ENCODE data around the gene WNK2. TPM values are rescaled to one million over a fixed set of nuclear protein-coding genes. Genes with fewer than 3 reads are reported as not detected.
"Not testable (repeated sequence)": the region's sequence is repeated elsewhere in the genome, so short reads cannot be mapped to it uniquely, and the experiment has no call there.

Gene WNK2
- total RNA-seq, 2 donors from 2014 or later, result not detected

DNA sequence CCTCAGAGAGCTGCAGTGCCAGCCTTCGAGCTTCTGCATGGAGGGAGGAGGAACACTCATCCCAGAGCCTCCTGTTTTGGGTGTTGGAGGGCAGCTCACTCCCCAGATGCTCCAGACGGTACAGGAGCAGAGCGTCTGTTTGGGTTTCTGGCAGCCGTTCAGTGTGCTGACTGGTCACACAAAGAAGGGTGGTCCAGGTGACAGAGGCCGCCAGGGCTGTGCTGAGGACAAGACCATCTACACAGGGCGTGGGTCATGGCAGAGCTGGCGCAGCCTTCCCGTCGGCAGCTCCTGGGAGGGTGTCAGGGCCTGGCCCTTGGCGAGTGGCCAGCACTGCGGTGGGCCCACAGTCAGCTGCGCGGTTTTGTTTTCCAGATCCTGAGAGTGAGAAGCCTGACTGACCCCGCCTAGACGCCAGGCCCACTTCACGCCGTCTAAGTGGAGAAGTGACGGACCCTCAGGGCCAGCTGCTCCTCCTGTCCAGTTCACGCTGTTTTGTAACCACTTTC lies 136.1 kb downstream of the WNK2 start:
- ATAC-seq (no peak), DNase-seq (no peak)
- H3K9me3 ChIP-seq (ENCODE audit: control insufficient read depth, low read length, poor library complexity, severe bottlenecking), result no peaks in the 10 kb centered on the region
- Mint-ChIP-seq H3K27ac (no peak overlapping the region), H3K36me3 (ENCODE audit: low read depth) (peaks cover 2% of the 10 kb centered on the region), H3K4me3 (no peak overlapping the region), H3K4me1 (peaks cover 13% of the 10 kb centered on the region), H3K27me3 (peaks cover 35% of the 10 kb centered on the region)

DNA sequence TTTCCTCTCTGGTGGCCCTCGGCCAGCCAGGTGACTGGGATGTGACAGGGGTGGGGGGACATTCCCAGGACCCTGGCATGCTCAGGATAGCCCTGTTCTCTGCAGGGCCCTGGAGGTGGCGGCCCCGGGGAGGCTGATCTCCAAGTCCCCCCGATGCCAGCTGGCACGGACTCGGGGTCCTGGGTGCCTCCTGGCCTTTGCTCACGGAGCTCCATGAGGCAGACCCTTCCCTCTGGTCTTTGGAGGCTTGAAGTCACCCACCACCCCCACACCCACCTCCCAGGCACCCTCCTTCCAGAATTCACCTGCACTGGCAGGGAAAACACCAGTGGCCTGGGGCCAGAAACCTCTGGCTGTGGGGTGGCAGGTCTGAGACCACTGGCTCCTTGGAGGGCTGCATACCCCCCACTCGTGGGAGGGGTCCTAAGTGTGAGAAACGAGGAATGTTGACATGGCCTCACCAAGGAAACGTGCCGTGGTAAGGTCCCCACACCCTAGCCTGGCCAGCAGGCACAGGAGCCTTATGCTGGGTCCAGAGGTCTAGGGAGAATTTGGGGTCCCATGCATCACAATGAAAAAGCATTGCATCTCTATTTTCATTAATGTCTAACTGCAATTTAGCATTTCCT lies 136.8 kb downstream of the WNK2 start:
- Mint-ChIP-seq H3K27ac (no peak overlapping the region), H3K4me1 (peaks cover 14% of the 10 kb centered on the region), H3K27me3 (peaks cover 34% of the 10 kb centered on the region), H3K36me3 (ENCODE audit: low read depth) (peaks cover 2% of the 10 kb centered on the region), H3K4me3 (no peak overlapping the region)
- no peak for ATAC-seq
- H3K9me3 ChIP-seq (ENCODE audit: control insufficient read depth, low read length, poor library complexity, severe bottlenecking), result no peaks in the 10 kb centered on the region
- no peak for DNase-seq

DNA sequence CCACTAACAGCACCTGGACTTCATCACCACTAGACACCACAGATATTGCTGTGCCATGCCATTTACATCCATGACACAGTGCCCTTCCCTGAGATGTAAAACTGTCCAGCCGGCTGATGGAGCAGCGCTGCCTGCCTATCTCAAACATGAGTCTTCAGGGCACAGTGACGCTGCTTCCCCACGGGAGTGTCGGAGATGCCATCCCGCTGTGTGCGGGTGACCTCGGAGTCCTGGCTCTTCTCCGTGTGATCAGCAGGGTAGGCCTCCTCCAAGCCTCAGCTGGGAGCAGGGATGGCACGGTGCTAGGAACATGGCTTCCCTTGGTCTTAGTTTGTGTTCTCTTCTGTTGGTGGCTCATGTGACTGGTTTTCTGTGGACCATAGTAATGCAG lies 137.3 kb downstream of the WNK2 start:
- peaks cover 2% of the 10 kb centered on the region for H3K36me3 Mint-ChIP-seq (ENCODE audit: low read depth)
- no peak overlapping the region for H3K4me3 Mint-ChIP-seq
- no peak for DNase-seq
- H3K9me3 ChIP-seq (ENCODE audit: control insufficient read depth, low read length, poor library complexity, severe bottlenecking), result no peaks in the 10 kb centered on the region
- no peak for ATAC-seq
- no peak overlapping the region for H3K27ac Mint-ChIP-seq
- peaks cover 12% of the 10 kb centered on the region for H3K4me1 Mint-ChIP-seq
- H3K27me3 Mint-ChIP-seq, result peaks cover 29% of the 10 kb centered on the region

DNA sequence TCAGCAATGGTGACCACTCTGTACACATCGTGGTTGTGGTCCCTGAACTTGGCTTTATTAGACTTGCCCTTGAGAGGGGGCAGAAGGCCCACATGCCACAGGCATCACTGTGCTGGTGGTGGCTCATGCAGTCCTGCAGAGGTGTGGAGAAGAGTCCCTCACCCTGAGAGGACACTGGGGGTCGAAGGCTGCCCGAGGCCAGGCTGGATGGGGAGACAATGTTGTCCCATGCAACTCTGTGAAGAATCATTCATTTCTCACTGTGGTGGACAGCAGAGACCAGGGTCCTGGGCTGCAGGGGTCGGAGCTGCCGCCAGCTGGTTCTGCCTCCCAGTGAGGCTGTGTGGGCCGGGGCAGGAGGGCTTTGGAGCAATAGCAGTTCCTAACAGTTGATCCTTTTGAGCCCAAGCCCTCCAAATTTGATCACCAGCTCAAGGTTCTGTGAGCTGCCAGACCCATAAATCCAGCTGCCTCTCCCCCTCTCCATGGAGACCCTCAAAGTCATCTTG lies 139.6 kb downstream of the WNK2 start:
- peaks cover 20% of the 10 kb centered on the region for H3K27me3 Mint-ChIP-seq
- DNase-seq; H3K36me3 Mint-ChIP-seq (ENCODE audit: low read depth); ATAC-seq; H3K9me3 ChIP-seq (ENCODE audit: control insufficient read depth, low read length, poor library complexity, severe bottlenecking); H3K27ac Mint-ChIP-seq; H3K4me1 Mint-ChIP-seq; H3K4me3 Mint-ChIP-seq: not testable (repeated sequence)

DNA sequence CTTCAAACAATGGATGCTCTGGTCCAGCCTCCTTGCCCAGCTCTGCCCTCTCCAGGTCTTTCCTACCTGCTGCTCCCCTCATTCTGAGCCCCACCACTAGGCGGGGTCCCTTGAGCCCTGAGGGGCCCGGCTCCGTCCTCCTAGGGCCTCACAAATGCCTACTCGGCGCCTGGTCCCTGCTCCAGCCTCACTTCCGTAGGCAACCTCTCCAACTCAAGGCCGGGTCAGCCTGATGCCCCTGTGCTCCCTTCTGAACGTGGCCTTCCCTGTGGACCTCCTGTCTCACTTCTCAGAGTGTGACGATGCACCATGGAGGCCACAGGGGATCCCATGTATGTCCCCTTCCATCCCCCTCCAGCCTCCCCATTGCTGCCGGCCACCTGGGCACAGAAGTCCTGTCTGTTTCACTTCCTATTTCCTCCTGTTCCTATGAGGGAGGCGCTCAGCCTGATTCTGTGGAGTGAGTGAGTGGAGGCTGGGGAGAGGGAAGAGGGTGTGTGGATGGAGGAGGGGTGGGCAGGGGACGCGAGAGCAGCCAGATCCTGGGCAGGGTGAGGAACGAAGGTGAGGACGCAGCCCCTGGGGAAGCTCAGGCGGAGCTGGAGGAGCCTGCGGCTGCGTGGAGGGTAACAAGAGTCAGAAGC lies 140.4 kb downstream of the WNK2 start:
- Mint-ChIP-seq H3K4me3 (no peak overlapping the region), H3K36me3 (ENCODE audit: low read depth) (peaks cover 2% of the 10 kb centered on the region), H3K27ac (no peak overlapping the region), H3K4me1 (peaks cover 5% of the 10 kb centered on the region), H3K27me3 (peaks cover 20% of the 10 kb centered on the region)
- no peak for ATAC-seq
- no peak for DNase-seq
- H3K9me3 ChIP-seq (ENCODE audit: control insufficient read depth, low read length, poor library complexity, severe bottlenecking), result no peaks in the 10 kb centered on the region

DNA sequence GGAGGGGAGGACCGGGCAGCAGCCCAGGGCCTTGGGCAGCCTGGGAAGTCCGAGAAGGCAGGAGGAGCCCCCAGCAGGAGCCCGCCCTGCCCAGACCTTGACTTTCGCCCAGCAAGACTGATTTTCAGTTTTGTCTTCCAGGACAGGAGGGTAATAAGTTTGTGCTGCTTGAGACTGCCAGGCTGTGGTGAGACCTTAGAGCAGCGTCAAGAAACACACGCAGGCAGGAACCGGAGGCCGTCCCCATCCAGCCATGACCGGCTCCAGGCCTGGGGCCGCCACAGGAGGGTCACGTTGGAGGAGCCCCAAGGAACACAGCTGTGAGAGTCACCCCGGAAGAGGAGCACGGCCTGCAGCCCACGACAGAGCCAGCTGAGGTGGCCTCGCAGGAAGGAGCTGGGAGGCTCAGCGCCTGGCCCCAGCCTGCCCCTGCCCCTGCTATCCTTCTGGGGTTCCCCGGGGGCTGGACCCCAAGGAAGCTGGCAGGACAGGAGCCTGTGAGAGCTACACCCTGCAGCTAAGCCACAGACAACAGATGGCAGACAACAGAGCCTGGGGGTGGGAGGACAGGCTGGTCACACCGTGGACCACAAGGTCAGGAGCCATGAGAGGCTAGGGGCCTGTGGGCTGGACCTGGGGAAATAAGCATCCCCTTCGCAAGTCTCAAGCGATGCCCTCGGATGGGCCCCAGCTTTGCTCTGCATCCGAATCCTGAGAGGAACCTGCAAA lies 141.5 kb downstream of the WNK2 start:
- DNase-seq (no peak), ATAC-seq (no peak)
- Mint-ChIP-seq H3K4me1 (peaks cover 5% of the 10 kb centered on the region), H3K27me3 (peaks cover 20% of the 10 kb centered on the region), H3K4me3 (no peak overlapping the region), H3K36me3 (ENCODE audit: low read depth) (peaks cover 2% of the 10 kb centered on the region), H3K27ac (no peak overlapping the region)
- no peaks in the 10 kb centered on the region for H3K9me3 ChIP-seq (ENCODE audit: control insufficient read depth, low read length, poor library complexity, severe bottlenecking)

DNA sequence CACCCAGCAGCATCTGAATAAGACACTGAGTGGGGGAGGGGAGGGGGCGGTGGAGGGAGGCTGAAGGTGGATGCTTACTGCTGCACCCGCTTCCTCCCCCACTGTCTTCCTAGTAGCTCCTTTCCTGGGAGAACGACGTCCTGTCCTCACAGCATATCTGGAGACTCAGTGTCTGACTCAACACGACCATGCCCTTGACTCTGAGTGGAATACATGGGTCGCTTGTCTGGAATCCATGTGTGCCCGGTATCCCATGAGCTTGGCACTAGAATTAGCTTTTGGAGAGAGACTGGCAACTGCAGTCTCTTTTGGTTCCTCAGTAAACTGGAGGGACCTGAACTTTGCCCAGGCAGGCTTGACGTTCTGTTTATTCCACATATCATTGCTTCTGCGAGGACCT lies 142.1 kb downstream of the WNK2 start:
- no peaks in the 10 kb centered on the region for H3K9me3 ChIP-seq (ENCODE audit: control insufficient read depth, low read length, poor library complexity, severe bottlenecking)
- H3K4me1 Mint-ChIP-seq, result peaks cover 5% of the 10 kb centered on the region
- H3K36me3 Mint-ChIP-seq (ENCODE audit: low read depth), result peaks cover 3% of the 10 kb centered on the region
- H3K4me3 Mint-ChIP-seq, result no peak overlapping the region
- DNase-seq, result no peak
- H3K27ac Mint-ChIP-seq, result no peak overlapping the region
- peaks cover 19% of the 10 kb centered on the region for H3K27me3 Mint-ChIP-seq
- ATAC-seq, result no peak

DNA sequence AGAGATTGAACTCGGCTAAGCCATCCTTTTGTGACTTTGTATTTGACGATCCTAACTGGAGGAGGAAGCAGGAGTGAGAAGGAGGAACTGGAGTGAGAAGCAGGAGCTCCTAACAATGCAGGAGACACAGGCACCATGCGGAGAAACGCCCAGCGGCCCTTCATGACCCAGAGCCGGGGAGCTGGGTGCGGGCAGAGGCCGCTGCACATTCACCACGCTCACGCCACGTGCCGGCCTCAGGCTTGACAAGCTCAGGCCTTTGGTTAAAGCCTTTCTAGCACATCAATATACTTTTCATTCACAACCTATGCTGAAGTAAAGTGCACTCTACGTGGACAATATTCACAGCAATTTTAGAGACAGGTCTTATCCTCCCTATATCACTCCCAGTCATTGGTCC lies 142.7 kb downstream of the WNK2 start:
- no peak for ATAC-seq
- H3K36me3 Mint-ChIP-seq (ENCODE audit: low read depth), result peaks cover 4% of the 10 kb centered on the region
- H3K27me3 Mint-ChIP-seq, result peaks cover 15% of the 10 kb centered on the region
- H3K9me3 ChIP-seq (ENCODE audit: control insufficient read depth, low read length, poor library complexity, severe bottlenecking), result no peaks in the 10 kb centered on the region
- no peak for DNase-seq
- H3K4me1 Mint-ChIP-seq, result peaks cover 5% of the 10 kb centered on the region
- H3K27ac Mint-ChIP-seq, result no peak overlapping the region
- H3K4me3 Mint-ChIP-seq, result no peak overlapping the region

DNA sequence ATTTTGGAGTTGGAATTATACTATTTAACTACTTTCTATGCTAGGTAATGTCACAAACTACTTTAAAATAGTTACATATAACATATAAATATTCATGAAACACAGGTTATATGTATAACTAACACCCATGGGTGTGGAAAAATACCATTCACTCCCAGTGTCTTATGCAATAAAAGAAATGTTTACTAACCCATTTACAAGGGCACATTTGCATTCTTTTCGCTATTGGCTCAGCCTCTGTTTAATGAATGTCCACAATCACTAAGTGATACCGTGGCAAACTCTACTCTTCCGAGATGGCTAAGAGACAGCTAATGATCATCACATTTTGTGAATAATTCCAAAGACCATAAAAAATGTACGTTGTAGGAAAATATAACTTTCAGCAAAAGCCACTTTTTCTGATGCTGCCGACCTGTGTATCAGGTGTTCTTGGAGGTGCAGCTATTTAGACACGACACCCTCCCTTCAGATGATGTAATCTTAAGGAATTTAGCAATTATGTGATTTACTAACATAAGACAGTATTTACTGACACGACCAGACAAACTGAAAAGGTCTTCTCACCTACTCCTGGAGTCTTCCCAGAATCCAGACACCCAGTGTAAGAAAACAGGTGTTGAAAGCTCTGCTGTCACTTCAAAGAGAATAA lies 145.8 kb downstream of the WNK2 start:
- no peak overlapping the region for H3K4me3 Mint-ChIP-seq
- no peak overlapping the region for H3K27ac Mint-ChIP-seq
- ATAC-seq (no peak), DNase-seq (no peak)
- H3K4me1 Mint-ChIP-seq, result peaks cover 2% of the 10 kb centered on the region
- no peaks in the 10 kb centered on the region for H3K9me3 ChIP-seq (ENCODE audit: control insufficient read depth, low read length, poor library complexity, severe bottlenecking)
- H3K27me3 Mint-ChIP-seq, result peaks cover 5% of the 10 kb centered on the region
- peaks cover 2% of the 10 kb centered on the region for H3K36me3 Mint-ChIP-seq (ENCODE audit: low read depth)

DNA sequence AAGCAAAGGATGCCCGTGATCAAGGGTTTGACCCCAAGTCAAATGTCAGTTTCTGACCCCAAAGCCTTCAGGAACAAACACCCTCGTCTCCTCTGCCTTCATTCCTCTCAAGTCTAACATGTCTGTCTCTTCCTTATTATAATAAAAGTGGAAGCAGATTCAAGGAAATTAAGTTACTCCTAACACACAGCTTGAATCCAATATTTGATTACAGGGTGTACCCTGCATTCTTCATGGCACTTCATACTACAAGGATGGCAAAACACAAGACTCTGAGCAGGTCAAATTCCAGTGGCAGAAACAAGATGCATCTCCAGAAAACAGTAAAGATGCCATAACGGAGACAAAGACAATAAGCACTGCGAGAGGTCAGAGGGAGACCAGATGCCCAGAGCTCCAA lies 148.4 kb downstream of the WNK2 start:
- Mint-ChIP-seq H3K4me3 (no peak overlapping the region), H3K36me3 (ENCODE audit: low read depth) (peaks cover 2% of the 10 kb centered on the region), H3K27me3 (no peaks in the 10 kb centered on the region), H3K4me1 (no peaks in the 10 kb centered on the region), H3K27ac (no peak overlapping the region)
- DNase-seq (no peak), ATAC-seq (no peak)
- H3K9me3 ChIP-seq (ENCODE audit: control insufficient read depth, low read length, poor library complexity, severe bottlenecking), result no peaks in the 10 kb centered on the region

DNA sequence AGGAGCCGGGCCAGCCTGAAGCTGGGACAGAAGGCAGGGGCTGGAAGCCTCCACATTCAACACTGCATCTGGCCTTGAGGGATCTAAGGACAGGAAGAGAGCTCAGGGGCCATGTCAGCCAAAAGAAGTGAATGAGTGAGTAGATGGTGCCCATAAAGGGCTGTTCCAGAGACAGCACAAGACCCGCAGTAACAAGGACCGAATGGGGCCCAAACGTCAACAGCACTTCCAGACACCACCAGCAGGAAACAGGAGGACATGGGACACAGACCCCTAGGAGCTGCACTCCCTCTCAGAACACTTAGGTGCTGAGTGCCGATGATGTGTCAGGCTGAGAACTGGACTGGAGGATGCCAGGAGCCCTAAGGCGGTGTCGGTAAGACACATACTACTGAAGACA lies 152.8 kb downstream of the WNK2 start:
- H3K9me3 ChIP-seq (ENCODE audit: control insufficient read depth, low read length, poor library complexity, severe bottlenecking), result no peaks in the 10 kb centered on the region
- Mint-ChIP-seq H3K36me3 (ENCODE audit: low read depth) (peaks cover 2% of the 10 kb centered on the region), H3K27me3 (peaks cover 7% of the 10 kb centered on the region), H3K4me3 (no peak overlapping the region), H3K4me1 (peaks cover 2% of the 10 kb centered on the region), H3K27ac (no peak overlapping the region)
- ATAC-seq (no peak), DNase-seq (no peak)

DNA sequence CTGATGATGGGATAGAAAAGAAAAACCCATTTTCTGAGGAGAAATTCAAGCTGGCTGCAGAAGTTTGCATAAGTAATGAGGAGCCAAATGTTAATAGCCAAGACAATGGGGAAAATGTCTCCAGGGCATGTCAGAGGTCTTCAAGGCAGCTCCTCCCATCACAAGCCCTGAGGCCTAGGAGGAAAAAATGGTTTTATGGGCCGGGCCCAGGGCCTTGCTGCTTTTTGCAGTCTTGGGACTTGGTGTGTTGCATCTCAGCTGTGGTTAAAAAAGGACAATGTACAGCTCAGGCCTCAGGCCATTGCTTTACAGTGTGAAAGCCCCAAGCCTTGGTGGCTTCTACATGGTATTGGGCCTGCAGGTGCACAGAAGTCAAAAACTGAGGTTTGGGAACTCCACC lies 154.3 kb downstream of the WNK2 start:
- DNase-seq; H3K27ac Mint-ChIP-seq; ATAC-seq; H3K36me3 Mint-ChIP-seq (ENCODE audit: low read depth); H3K4me3 Mint-ChIP-seq; H3K4me1 Mint-ChIP-seq; H3K9me3 ChIP-seq (ENCODE audit: control insufficient read depth, low read length, poor library complexity, severe bottlenecking): not testable (repeated sequence)
- H3K27me3 Mint-ChIP-seq, result peaks cover 21% of the 10 kb centered on the region

DNA sequence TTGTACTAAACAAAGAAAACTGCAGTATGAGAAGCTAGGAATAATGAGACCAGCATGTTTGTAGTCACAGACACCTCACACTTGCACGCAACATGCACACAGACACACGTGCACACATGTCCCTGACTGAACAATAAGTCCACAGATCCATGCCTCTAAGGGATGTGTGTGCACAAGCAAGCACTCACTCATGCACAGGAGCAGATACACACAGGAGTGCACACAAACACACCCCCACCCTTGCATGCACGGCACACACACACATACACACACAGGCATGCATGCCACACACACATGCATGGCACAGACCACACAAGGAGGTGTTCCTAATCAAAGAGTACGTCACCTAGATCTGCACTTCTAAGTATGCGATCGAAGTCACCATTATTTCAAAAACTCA lies 156.2 kb downstream of the WNK2 start:
- Mint-ChIP-seq H3K36me3 (ENCODE audit: low read depth) (peaks cover 2% of the 10 kb centered on the region), H3K4me3 (no peak overlapping the region), H3K4me1 (peaks cover 4% of the 10 kb centered on the region), H3K27ac (no peak overlapping the region), H3K27me3 (peaks cover 36% of the 10 kb centered on the region)
- ATAC-seq, result no peak
- no peak for DNase-seq
- no peaks in the 10 kb centered on the region for H3K9me3 ChIP-seq (ENCODE audit: control insufficient read depth, low read length, poor library complexity, severe bottlenecking)
